Measurements from ENCODE around the gene MAP3K4. TPM values are rescaled to one million over a fixed set of nuclear protein-coding genes. Genes with fewer than 3 reads are reported as not detected.

Gene MAP3K4
- polyA plus RNA-seq, 1 experiment: 12.7 TPM

- H3K9me3 ChIP-seq (ENCODE audit: control insufficient read depth, insufficient read depth, low read length): no peaks in the 10 kb centered on the region
- TF ChIP-seq CTCF (IDR thresholded peaks at IDR 0.05; ENCODE audit: low read depth, low read length): no peak
- no peak overlapping the region for H3K27ac ChIP-seq (ENCODE audit: low read depth, low read length)
- POLR2A ChIA-PET: interaction anchor here (1.0 kb wide), 1 partner anchor 22 kb away, joined by 3 read pairs; no protein-coding TSS in a partner anchor
- H3K4me3 ChIP-seq (ENCODE audit: low read depth, low read length): no peak overlapping the region
- CTCF ChIA-PET: interaction anchor here (2.3 kb wide), 1 partner anchor 20 kb away, joined by 18 read pairs; no protein-coding TSS in a partner anchor
- DNase-seq (ENCODE audit: low read depth, low spot score): no peak
- H3K27me3 ChIP-seq (ENCODE audit: control insufficient read depth, insufficient read depth, low read length): peaks cover 6% of the 10 kb centered on the region
Measured at GRCh38 chr6:160950507-160950906, 41.1 kb upstream of the MAP3K4 start.

- Histone ChIP-seq H3K4me3 (ENCODE audit: low read depth, low read length) (no peak overlapping the region), H3K27me3 (ENCODE audit: control insufficient read depth, insufficient read depth, low read length) (peaks cover 10% of the 10 kb centered on the region), H3K27ac (ENCODE audit: low read depth, low read length) (no peak overlapping the region), H3K9me3 (ENCODE audit: control insufficient read depth, insufficient read depth, low read length) (no peaks in the 10 kb centered on the region)
- DNase-seq (ENCODE audit: low read depth, low spot score): no peak
- CTCF ChIA-PET: interaction anchor here (0.8 to 1.1 kb wide), 2 partner anchors 21 to 419 kb away, joined by 4 read pairs; no protein-coding TSS in a partner anchor
- POLR2A ChIA-PET: interaction anchor here (1.0 kb wide), 1 partner anchor 21 kb away, joined by 3 read pairs; no protein-coding TSS in a partner anchor
- TF ChIP-seq CTCF (IDR thresholded peaks at IDR 0.05; ENCODE audit: low read depth, low read length): no peak
Measured at GRCh38 chr6:160951187-160952030, 40.2 kb upstream of the MAP3K4 start.

DNA sequence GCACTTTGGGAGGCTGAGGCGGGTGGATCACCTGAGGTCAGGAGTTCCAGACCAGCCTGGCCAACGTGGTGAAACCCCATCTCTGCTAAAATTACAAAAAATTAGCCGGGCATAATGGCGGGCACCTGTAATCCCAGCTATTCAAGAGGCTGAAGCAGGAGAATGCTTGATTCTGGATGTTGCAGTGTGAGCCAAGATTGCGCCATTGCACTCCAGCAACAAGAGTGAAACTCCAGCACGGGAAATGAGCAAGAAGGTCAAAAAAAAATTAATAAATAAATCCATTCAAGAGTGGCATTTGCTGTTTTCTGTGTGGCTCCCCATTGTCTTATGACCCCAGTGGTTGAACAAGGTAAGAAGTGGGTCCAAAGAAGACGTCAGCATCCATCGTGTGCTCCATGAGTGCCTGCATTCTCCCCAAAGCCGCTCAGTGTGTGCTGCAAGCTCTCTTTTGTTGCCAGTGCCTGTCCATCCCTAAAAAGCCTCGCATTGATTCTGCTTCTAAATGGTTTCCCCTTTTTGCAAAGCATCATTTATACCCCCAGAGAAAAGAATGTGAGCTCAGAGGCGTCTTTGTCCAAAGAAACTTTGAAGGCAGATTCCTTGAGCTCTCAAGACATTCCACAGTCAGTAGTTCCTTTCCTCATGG is 38.8 kb upstream of the MAP3K4 start:
- POLR2A ChIA-PET: no interaction called here
- Histone ChIP-seq H3K4me3 (ENCODE audit: low read depth, low read length) (no peak overlapping the region), H3K27me3 (ENCODE audit: control insufficient read depth, insufficient read depth, low read length) (peaks cover 10% of the 10 kb centered on the region), H3K27ac (ENCODE audit: low read depth, low read length) (no peak overlapping the region), H3K9me3 (ENCODE audit: control insufficient read depth, insufficient read depth, low read length) (no peaks in the 10 kb centered on the region)
- no peak for TF ChIP-seq CTCF (IDR thresholded peaks at IDR 0.05; ENCODE audit: low read depth, low read length)
- CTCF ChIA-PET: interaction anchor here (0.7 kb wide), 1 partner anchor 19 kb away, joined by 4 read pairs; no protein-coding TSS in a partner anchor
- no peak for DNase-seq (ENCODE audit: low read depth, low spot score)

GRCh38 chr6:160955508-160956295 is 35.9 kb upstream of the MAP3K4 start:
- Histone ChIP-seq H3K27ac (ENCODE audit: low read depth, low read length) (no peak overlapping the region), H3K4me3 (ENCODE audit: low read depth, low read length) (no peak overlapping the region), H3K9me3 (ENCODE audit: control insufficient read depth, insufficient read depth, low read length) (no peaks in the 10 kb centered on the region), H3K27me3 (ENCODE audit: control insufficient read depth, insufficient read depth, low read length) (peaks cover 13% of the 10 kb centered on the region)
- DNase-seq (ENCODE audit: low read depth, low spot score): no peak
- ChIA-PET POLR2A (interaction anchor here (0.7 kb wide), 1 partner anchor 9 kb away, joined by 3 read pairs; no protein-coding TSS in a partner anchor), CTCF (no interaction called here)
- no peak for TF ChIP-seq CTCF (IDR thresholded peaks at IDR 0.05; ENCODE audit: low read depth, low read length)
